RWPE2 (cell line): ENCODE results near the gene GORASP1.

ENCODE experiments used
- ATAC-seq: fragments of 200-7000 bp; cut with Tn5 transposase; 3 replicates; pipeline ENCODE4 v1.9.1; 2021; ENCODE audit warnings: low read depth
- DNase-seq: peaks from one replicate; pipeline ENCODE4 v3.0.0-alpha.2; 2020; ENCODE audit warnings: low spot score
- H3K27ac ChIP-seq: fragments of 450-650 bp; 2 replicates; pipeline ENCODE4 v1.5.1; 2017; ENCODE audit warnings: mild to moderate bottlenecking; ENCODE audit not compliant: poor library complexity, severe bottlenecking
- H3K27me3 ChIP-seq: fragments of 250-450 bp; sonication (Bioruptor Pico); 2 replicates; pipeline ENCODE4 v1.5.1; 2021; ENCODE audit warnings: mild to moderate bottlenecking, moderate library complexity; ENCODE audit not compliant: insufficient read depth, poor library complexity, severe bottlenecking
- H3K36me3 ChIP-seq: fragments of 250-450 bp; sonication (Bioruptor Pico); 2 replicates; pipeline ENCODE4 v1.5.1; 2020; ENCODE audit warnings: low read depth, mild to moderate bottlenecking, moderate library complexity
- H3K4me1 ChIP-seq: fragments of 250-450 bp; sonication (Bioruptor Pico); 2 replicates; pipeline ENCODE4 v1.5.1; 2021; ENCODE audit warnings: mild to moderate bottlenecking, moderate library complexity; ENCODE audit not compliant: insufficient read depth, poor library complexity, severe bottlenecking
- H3K4me3 ChIP-seq: fragments of 250-450 bp; sonication (Bioruptor Pico); 2 replicates; pipeline ENCODE4 v1.5.1; 2021; ENCODE audit warnings: mild to moderate bottlenecking, moderate library complexity; ENCODE audit not compliant: severe bottlenecking
- H3K9me3 ChIP-seq: fragments of 250-450 bp; sonication (Bioruptor Pico); 2 replicates; pipeline ENCODE4 v1.5.1; 2021; ENCODE audit warnings: mild to moderate bottlenecking, moderate library complexity; ENCODE audit not compliant: severe bottlenecking
- TF ChIP-seq, protein P1 (sequence below): fragments of 450-650 bp; IDR thresholded peaks from one replicate; pipeline ENCODE4 v1.5.1; 2017; ENCODE audit warnings: mild to moderate bottlenecking, moderate library complexity; ENCODE audit not compliant: poor library complexity, severe bottlenecking

Gene GORASP1

DNA sequence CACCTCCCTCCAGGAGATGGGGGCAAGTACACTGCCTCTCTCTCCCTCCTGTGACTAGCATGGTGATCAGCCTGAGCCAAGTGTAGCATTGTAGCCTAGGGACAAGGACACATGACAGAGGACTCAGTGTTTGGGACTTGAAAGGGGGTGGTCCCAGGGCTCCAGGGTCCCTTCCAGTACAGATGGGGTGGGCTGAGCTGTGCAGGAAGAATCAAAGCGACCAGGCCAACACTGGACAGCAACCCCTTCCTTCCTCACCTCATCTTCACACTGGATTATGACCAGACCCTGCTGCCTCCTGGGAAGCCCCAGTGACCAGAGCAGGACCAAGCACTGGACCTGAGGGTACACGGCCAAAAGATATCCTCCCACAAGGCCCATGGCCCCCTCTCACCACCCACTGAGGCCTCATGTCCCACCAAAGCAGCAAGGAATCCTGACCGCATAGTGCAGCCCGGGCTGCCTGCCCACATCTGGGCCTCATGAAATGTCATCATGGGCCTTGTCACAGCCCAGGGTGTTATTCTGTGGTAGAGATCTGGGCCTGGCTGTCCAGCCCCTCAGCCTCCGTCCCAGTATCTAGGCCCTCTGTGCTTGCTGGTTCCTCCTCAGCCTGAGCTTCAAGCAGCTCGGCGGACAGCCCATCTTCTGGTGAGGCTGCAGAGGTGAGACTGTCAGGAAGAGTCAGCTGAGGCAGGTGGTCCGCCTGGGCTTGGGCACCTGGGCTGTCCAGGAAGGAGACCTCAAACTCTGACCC, 9.5 kb downstream of the GORASP1 start:
- TF ChIP-seq, protein P1, sequence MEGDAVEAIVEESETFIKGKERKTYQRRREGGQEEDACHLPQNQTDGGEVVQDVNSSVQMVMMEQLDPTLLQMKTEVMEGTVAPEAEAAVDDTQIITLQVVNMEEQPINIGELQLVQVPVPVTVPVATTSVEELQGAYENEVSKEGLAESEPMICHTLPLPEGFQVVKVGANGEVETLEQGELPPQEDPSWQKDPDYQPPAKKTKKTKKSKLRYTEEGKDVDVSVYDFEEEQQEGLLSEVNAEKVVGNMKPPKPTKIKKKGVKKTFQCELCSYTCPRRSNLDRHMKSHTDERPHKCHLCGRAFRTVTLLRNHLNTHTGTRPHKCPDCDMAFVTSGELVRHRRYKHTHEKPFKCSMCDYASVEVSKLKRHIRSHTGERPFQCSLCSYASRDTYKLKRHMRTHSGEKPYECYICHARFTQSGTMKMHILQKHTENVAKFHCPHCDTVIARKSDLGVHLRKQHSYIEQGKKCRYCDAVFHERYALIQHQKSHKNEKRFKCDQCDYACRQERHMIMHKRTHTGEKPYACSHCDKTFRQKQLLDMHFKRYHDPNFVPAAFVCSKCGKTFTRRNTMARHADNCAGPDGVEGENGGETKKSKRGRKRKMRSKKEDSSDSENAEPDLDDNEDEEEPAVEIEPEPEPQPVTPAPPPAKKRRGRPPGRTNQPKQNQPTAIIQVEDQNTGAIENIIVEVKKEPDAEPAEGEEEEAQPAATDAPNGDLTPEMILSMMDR, result no peak
- ATAC-seq (no peak), DNase-seq (no peak)
- Histone ChIP-seq H3K36me3 (peaks cover 62% of the 10 kb centered on the region), H3K27ac (no peak overlapping the region), H3K4me1 (no peaks in the 10 kb centered on the region), H3K9me3 (no peaks in the 10 kb centered on the region), H3K4me3 (no peak overlapping the region), H3K27me3 (no peaks in the 10 kb centered on the region)

DNA sequence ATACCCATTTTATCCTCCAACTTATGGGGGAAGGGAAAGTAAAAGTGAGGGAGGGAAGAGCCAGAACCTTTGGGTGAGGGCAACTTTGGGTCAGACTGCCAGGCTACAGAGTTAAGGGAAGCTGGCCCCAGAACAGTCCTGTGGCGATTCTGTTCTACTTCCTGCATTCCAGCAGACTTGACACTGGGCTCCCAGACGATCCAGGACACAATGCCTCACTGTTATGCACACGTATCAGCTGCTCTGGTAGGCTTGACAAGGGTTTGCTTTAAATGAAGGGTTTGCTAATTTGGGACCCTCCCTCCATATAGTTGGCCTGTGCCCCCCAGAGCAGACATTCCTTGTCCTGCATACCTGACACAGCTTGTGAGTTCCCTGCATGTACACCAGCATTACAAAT, 10.7 kb downstream of the GORASP1 start:
- peaks cover 66% of the 10 kb centered on the region for H3K36me3 ChIP-seq

DNA sequence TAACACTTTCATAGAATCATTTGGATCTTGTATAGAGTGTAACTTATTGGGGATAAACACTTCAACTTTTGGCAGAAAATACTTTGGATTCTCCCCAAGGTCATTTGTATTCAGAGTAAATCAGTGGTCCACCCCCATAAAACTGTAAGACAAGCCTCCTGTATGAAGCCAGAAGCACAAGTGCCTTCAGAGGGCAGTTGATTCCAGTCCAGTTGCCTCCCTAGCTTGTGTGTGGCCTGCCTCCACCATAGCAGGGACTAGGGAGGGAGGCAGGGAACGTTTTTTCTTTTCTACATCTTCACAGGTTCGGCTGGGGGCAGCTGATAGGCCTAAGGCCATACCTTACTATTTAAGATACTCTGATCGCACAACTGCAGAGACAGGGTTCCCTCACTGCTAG, 11.6 kb downstream of the GORASP1 start:
- H3K27me3 ChIP-seq, result no peaks in the 10 kb centered on the region
- TF ChIP-seq, protein P1, result no peak
- DNase-seq (no peak), ATAC-seq (no peak)
- H3K4me1 ChIP-seq, result no peaks in the 10 kb centered on the region
- H3K27ac ChIP-seq, result no peak overlapping the region
- no peaks in the 10 kb centered on the region for H3K9me3 ChIP-seq
- peaks cover 68% of the 10 kb centered on the region for H3K36me3 ChIP-seq
- H3K4me3 ChIP-seq, result no peak overlapping the region

More for the DNA sequence above, 10.7 kb downstream of the GORASP1 start:
- H3K4me1 ChIP-seq, result no peaks in the 10 kb centered on the region
- H3K4me3 ChIP-seq, result no peak overlapping the region
- no peaks in the 10 kb centered on the region for H3K9me3 ChIP-seq
- TF ChIP-seq, protein P1, result no peak
- no peak overlapping the region for H3K27ac ChIP-seq
- ATAC-seq (no peak), DNase-seq (no peak)
- no peaks in the 10 kb centered on the region for H3K27me3 ChIP-seq

DNA sequence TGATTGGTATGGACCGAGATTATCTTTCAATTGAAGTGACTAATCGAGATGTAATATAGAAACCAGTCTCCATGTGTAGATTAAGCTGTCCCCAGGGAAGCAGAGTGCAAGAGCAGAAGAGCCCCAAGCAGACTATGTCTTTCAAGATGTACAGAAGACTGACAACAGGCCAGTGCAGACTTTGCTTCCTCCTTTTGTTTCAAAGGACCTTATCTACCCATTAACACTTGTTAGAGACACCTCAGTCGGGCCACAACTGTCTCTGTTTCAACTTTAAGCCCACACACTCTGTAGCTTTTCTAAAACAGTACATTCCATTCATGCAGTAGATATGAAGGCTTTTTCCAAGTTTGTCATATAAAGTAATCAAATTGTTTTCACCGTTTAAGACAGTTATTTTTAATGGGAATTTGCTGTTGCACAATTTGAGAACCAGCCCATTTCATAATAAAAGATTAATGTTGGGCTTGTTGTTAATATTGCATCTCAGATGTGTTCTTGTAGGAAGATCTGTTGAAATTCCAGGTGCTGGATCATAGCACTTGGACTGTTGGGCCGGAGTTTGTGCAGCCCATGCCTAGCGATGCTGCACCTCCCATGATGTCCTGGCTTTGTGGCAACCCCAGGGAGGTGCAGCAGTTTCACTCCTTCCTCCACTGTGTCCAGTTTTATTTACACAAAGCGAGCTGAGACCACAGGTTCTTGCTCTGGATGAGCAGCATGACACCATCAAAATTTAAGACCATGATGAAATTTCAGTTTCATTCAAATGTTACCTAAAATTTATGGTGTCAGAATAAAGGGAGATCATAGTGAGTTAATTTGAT, 12.4 kb downstream of the GORASP1 start:
- DNase-seq, result no peak
- no peaks in the 10 kb centered on the region for H3K4me1 ChIP-seq
- no peak overlapping the region for H3K27ac ChIP-seq
- TF ChIP-seq, protein P1, result no peak
- H3K9me3 ChIP-seq, result no peaks in the 10 kb centered on the region
- no peak overlapping the region for H3K4me3 ChIP-seq
- peaks cover 69% of the 10 kb centered on the region for H3K36me3 ChIP-seq
- ATAC-seq, result no peak
- H3K27me3 ChIP-seq, result no peaks in the 10 kb centered on the region
